ENCODE measurements around the gene MELTF. TPM values are rescaled to one million over a fixed set of nuclear protein-coding genes. Genes with fewer than 3 reads are reported as not detected.

The MELTF gene
- polyA plus RNA-seq, 3 donors: 0.34 to 2.8 (median 0.36) TPM

DNA sequence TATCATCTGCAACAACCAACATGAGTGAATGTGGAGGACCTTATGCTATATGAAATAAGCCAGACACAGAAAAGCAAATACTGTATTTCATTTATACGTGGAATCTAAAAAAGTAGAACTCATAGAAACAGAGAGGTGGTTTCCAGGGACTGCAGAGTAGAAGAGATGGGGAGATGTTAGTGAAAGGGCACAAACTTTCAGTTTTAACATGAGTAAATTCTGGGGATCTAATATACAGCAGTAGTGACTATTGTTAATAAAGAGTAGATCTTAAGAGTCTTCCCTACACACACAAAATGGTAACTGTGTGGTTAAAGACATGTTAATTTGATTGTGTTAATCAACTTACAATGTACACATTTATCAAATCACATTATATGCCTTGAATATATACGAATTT, 20.9 kb upstream of the MELTF start:
- Histone ChIP-seq H3K4me2 (replicated peaks; ENCODE audit: extremely low read depth, low read length, poor library complexity, severe bottlenecking) (no peak overlapping the region), H3K79me2 (ENCODE audit: insufficient read depth, low read length) (no peaks in the 10 kb centered on the region), H3K9ac (ENCODE audit: insufficient read depth, low read length, poor library complexity, severe bottlenecking) (no peak overlapping the region), H3K27me3 (ENCODE audit: control insufficient read depth in 2 of 2, insufficient read depth in 2 of 2, low read length in 2 of 2) (no peaks in the 10 kb centered on the region), H3K4me3 (replicated peaks in 1 of 3; ENCODE audit: low read depth in 2 of 3, low read length in 3 of 3) (no peak overlapping the region), H2AFZ (ENCODE audit: insufficient read depth, low read depth, low read length, poor library complexity, severe bottlenecking) (no peak overlapping the region), H3K9me3 (replicated peaks in 1 of 2; ENCODE audit: control insufficient read depth in 1 of 2, insufficient read depth in 1 of 2, low read length in 2 of 2) (no peaks in the 10 kb centered on the region), H3K27ac (ENCODE audit: low read depth in 1 of 2, low read length in 2 of 2) (no peak overlapping the region), H4K20me1 (ENCODE audit: insufficient read depth, low read length) (no peaks in the 10 kb centered on the region), H3K36me3 (replicated peaks in 1 of 2; ENCODE audit: control insufficient read depth in 1 of 2, insufficient read depth in 2 of 2, low read length in 2 of 2) (peaks cover 33 to 74% of the 10 kb centered on the region in 2 donors), H3K4me1 (ENCODE audit: control insufficient read depth in 1 of 2, insufficient read depth in 2 of 2, low read length in 2 of 2) (no peaks in the 10 kb centered on the region)
- Mint-ChIP-seq H3K27me3 (ENCODE audit: low read depth in 3 of 3) (no peaks in the 10 kb centered on the region), H3K9me3 (peaks cover 0 to 2% (median 0%) of the 10 kb centered on the region in 7 donors), H3K4me3 (no peak overlapping the region), H3K36me3 (peaks cover 56 to 75% of the 10 kb centered on the region in 2 donors), H3K27ac (no peak overlapping the region), H3K4me1 (no peaks in the 10 kb centered on the region)
- TF ChIP-seq CTCF (IDR thresholded peaks at IDR 0.05): no peak
- intact Hi-C loops (cut with micrococcal nuclease): no loop called here
- no peak for DNase-seq
- WGBS (ENCODE audit: insufficient coverage): no CpG with 5 or more reads among the region's 2 CpGs

GRCh38 chr3:197042539-197042938, 12.9 kb upstream of the MELTF start:
- peaks cover 34 to 46% of the 10 kb centered on the region in 2 donors for H3K36me3 Mint-ChIP-seq
- H2AFZ ChIP-seq (ENCODE audit: insufficient read depth, low read depth, low read length, poor library complexity, severe bottlenecking): no peak overlapping the region
- no peak overlapping the region for H3K27ac Mint-ChIP-seq
- H3K79me2 ChIP-seq (ENCODE audit: insufficient read depth, low read length): no peaks in the 10 kb centered on the region
- no peak for DNase-seq
- intact Hi-C loops (cut with micrococcal nuclease): loop anchor here in 1 of 2 donors (10.0 kb wide), 1 partner anchor 48 kb away; no protein-coding TSS in a partner anchor
- H3K4me3 ChIP-seq (replicated peaks in 1 of 3; ENCODE audit: low read depth in 2 of 3, low read length in 3 of 3): no peak overlapping the region
- H3K9me3 ChIP-seq (replicated peaks in 1 of 2; ENCODE audit: control insufficient read depth in 1 of 2, insufficient read depth in 1 of 2, low read length in 2 of 2): no peaks in the 10 kb centered on the region
- no peak for TF ChIP-seq CTCF (IDR thresholded peaks at IDR 0.05)
- H3K9me3 Mint-ChIP-seq: no peaks in the 10 kb centered on the region
- no peaks in the 10 kb centered on the region for H3K27me3 ChIP-seq (ENCODE audit: control insufficient read depth in 2 of 2, insufficient read depth in 2 of 2, low read length in 2 of 2)
- no CpG with 5 or more reads among the region's 4 CpGs for WGBS (ENCODE audit: insufficient coverage)
- H3K4me1 Mint-ChIP-seq: no peaks in the 10 kb centered on the region
- no peak overlapping the region for H3K9ac ChIP-seq (ENCODE audit: insufficient read depth, low read length, poor library complexity, severe bottlenecking)
- no peak overlapping the region for H3K4me3 Mint-ChIP-seq
- peaks cover 23 to 38% of the 10 kb centered on the region in 2 donors for H3K36me3 ChIP-seq (replicated peaks in 1 of 2; ENCODE audit: control insufficient read depth in 1 of 2, insufficient read depth in 2 of 2, low read length in 2 of 2)
- H3K4me2 ChIP-seq (replicated peaks; ENCODE audit: extremely low read depth, low read length, poor library complexity, severe bottlenecking): no peak overlapping the region
- peaks cover 0 to 3% (median 2%) of the 10 kb centered on the region in 3 donors for H3K27me3 Mint-ChIP-seq (ENCODE audit: low read depth in 3 of 3)
- H3K4me1 ChIP-seq (ENCODE audit: control insufficient read depth in 1 of 2, insufficient read depth in 2 of 2, low read length in 2 of 2): no peaks in the 10 kb centered on the region
- H3K27ac ChIP-seq (ENCODE audit: low read depth in 1 of 2, low read length in 2 of 2): no peak overlapping the region
- no peaks in the 10 kb centered on the region for H4K20me1 ChIP-seq (ENCODE audit: insufficient read depth, low read length)

Measured in CD14-positive monocyte (primary cell).